NCI-H2171 treated with DMSO at 0.1 percent for 48 hours (cell line): ENCODE measurements around the gene PLCL1.
"Not testable (repeated sequence)": the region's sequence is repeated elsewhere in the genome, so short reads cannot be mapped to it uniquely, and the experiment has no call there.

Source experiments
- DNase-seq: peaks from one replicate; lab custom pipeline; 2025; lab: John Stamatoyannopoulos, UW

Gene PLCL1

GRCh38 chr2:197810016-197810415, 5.6 kb downstream of the PLCL1 start:
- no peak for DNase-seq

- no peak for DNase-seq
Observed at GRCh38 chr2:197810491-197810890, 6.1 kb downstream of the PLCL1 start.

DNA sequence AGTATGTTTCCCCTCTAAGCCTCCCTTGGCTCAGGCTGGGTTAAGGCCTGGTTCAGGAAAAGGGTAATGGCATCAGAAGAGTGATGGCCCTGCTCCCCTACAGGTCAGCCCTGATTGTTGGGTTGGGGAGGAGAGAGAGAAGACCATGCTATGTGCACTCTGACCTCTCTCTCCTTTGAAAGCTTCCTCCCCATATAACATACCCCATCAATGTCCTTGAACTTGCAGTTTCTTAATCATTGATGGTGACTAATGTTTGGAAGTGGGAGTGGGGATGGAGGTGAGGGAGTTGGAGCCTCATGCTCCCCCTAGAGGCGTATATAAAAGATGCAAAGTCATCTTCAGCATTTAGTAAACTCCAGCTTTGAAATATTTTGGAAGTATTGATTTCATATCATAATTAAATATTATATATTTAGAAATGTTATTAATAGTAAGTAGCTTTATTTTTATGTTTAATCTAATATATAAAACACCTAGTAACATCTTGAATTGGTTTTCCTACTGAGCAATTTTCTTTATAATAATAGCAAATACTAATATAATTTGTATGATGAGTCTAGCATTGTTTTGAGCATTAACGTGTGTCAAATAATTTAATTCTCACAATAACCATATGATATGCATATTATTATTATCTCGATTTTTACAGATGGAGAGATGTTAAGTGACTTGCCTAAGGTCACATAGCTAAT, 8.8 kb downstream of the PLCL1 start:
- peak; percentile 5 for DNase-seq

DNA sequence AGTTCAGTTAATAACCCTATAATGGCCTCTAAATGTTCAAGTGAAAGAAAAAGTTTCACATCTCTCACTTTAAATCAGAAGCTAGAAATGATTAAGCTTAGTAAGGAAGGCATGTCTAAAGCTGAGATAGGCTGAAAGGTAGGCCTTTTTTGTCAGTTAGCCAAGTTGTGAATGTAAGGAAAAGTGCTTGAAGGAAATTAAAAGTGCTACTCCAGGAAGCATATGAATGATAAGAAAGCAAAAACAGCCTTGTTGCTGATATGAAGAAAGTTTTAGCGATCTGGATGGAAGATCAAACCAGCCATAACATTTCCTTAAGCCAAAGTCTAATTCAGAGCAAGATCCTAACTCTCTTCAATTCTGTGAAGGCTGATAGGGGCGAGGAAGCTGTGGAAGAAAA, 10.1 kb downstream of the PLCL1 start:
- DNase-seq, result no peak

GRCh38 chr2:197821550-197822289, 17.3 kb downstream of the PLCL1 start:
- no peak for DNase-seq

GRCh38 chr2:197822333-197822732, 17.9 kb downstream of the PLCL1 start:
- no peak for DNase-seq

DNA sequence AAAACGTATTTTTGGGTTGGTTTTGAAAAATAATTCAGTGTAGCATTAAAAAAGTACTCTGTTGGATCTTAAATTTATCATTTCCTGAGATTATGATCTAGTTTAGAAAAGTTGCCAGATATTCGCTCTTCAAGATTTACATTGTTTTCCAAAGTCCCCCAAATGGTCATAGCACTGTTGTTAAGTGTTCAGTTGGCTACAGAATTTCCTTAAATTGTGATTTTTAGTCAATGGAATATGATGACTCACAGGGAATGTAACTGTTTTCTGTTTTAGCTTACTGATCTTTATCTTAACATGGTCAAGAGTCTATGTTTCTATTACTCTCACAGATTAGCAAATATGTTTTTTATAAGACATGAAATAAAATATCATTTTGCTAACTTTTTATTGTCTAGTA, 23.2 kb downstream of the PLCL1 start:
- DNase-seq, result no peak

GRCh38 chr2:197828464-197829135, 24.2 kb downstream of the PLCL1 start:
- no peak for DNase-seq

DNA sequence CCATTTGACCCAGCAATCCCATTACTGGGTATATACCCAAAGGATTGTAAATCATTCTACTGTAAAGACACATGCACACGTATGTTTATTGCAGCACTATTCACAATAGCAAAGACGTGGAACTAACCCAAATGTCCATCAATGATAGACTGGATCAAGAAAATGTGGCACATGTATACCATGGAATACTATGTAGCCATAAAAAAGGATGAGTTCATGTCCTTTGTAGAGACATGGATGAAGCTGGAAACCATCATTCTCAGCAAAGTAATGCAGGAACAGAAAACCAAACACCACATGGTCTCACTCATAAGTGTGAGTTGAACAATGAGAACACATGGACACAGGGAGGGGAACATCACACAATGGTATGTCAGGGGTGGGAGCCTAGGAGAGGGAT, 30.4 kb downstream of the PLCL1 start:
- DNase-seq, result not testable (repeated sequence)

GRCh38 chr2:197835293-197835692, 30.9 kb downstream of the PLCL1 start:
- DNase-seq, result no peak

DNA sequence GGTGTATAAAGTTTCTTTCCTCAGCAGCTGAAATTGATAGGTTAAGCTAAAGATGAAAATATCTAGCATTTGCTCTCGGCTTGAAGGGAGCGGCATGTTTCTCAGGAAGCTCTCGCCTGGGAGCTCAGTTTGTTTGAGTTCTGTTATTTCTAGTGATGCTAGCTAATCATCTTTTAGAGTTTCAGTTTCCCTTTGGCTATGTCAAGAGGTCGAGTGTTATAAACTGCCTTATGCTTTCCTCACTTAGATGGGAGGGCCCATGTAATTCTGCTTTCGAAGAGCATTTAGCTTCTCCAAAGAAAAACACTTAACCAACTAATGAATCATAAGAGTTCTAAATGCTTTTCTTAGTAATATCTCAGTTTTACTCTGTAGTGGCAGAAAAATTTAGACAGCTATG, 33.6 kb downstream of the PLCL1 start:
- DNase-seq, result no peak

GRCh38 chr2:197838579-197838978, 34.2 kb downstream of the PLCL1 start:
- no peak for DNase-seq

DNA sequence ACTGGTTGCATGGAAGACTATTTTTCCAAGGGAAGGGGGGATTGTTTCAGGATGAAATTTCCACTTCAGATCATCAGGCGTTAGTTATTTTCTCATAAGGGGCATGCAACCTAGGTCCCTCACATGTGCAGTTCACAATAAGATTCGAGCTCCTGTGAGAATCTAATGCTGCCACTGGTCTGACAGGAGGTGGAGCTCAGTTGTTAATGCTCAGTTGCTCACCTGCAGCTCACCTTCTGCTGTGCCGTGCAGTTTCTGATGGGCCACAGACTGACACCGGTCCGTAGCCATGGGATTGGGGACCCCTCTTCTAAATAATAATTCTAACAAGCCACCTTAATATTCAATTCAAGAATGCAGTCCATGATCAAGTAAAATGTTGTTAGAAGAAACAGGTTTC, 34.9 kb downstream of the PLCL1 start:
- no peak for DNase-seq

- DNase-seq, result no peak
Observed at GRCh38 chr2:197839856-197840255, 35.5 kb downstream of the PLCL1 start.

DNA sequence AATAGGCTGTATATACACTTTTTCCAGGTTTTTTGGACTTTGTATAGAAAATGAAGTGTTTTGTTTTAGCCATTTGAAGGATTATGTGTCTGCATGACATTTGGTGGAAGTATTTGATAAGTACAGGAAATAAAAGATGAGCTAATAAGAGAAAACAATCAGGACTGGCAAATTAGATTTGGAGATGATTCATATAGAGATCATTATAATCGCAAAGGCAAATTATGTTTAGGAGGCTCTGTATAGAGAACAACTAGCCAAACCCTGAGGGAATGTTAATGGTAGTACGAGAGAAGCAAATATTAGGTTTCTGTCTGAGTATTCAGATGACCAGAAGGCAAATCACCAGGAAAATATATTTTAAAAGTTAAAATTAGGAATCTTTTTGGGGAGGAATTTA, 41.7 kb downstream of the PLCL1 start:
- DNase-seq, result no peak

GRCh38 chr2:197846777-197847176, 42.4 kb downstream of the PLCL1 start:
- DNase-seq, result no peak

- DNase-seq, result no peak
Observed at GRCh38 chr2:197847651-197848401, 43.4 kb downstream of the PLCL1 start.

GRCh38 chr2:197848602-197849001, 44.2 kb downstream of the PLCL1 start:
- DNase-seq, result no peak

DNA sequence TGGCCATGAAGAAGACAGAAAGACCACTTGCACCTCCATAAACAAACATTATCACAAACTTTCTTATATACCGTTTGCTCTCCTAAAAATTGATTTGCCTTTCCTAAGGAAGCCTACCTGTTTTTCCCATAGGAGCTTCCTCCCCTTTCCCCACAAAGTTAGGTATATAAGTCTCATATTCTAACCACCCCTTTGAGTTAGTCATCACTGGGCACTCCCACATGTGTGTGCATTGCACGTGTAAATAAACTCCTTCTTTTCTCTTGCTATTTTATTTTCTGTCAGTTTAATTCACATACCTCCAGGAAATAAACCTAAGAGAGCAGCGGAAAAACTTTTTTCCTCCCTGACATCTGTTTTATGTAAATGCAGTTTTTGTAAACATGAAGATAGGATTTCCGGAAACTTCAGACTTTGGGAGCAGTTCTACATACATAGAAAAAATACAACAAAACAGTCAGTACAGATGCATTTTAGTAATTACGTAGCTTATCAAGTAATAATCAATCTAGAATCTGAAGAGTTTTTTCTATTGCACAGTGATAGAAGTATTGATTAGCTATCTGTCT, 46.6 kb downstream of the PLCL1 start:
- no peak for DNase-seq

DNA sequence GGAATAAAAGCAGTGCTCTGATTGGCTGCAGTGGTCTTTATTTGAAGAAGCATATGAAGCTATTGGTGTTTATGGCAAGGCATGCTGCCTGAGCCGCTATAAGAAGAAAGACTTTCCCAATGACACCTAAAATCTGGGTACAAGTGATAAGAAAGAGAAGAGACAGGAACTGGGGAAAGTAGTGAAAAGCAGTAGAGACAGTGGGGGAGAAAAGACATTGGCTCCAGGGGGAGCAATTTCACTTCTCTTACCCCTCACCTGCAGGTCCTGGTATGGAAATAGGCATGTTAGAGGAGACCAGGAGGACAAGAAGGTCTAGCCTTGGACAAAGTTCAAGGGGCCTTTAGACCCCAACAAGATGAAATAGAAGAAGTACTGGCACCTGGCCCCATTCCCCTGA, 47.1 kb downstream of the PLCL1 start:
- DNase-seq, result no peak

DNA sequence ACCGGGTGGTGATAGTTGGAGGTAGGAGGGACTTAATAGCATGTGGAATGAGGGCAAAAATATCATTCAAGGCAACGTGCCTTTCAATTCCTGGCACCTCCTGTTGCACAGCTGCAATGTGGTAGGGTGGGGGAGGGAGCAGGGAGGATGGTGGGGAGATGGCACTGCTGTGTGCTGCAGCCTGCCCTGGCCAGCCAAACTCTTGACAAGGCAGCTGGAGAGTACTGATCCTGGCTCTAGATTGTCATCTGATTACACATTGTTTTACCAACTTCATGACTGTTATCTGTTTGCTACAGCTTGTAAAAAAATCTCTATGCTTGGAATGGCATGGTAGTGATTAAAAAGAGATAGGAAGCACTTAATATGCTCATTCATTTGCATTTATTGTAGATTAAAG, 47.7 kb downstream of the PLCL1 start:
- DNase-seq, result no peak

DNA sequence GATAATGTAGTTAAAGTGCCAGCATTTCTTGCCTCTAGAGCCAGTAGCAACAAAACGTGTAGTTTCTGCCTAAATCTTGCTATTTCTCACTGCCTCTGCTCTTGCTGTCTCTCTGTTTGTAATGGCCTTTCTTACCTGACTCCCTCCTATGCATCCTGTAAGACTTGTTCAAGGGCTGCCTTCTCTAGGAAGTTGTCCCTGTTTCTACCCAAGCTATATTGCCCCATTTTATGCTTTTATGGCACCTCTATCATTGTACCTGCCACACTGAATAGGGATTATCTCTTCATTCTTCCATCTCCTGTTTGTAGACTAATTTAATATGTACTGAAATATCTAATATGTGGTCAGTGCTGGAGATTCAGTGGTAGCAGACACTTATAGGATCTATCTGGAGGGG, 49.2 kb downstream of the PLCL1 start:
- no peak for DNase-seq
